Measurements from ENCODE around the gene DPY19L1. TPM values are rescaled to one million over a fixed set of nuclear protein-coding genes. Genes with fewer than 3 reads are reported as not detected.
"Not testable (repeated sequence)": the region's sequence is repeated elsewhere in the genome, so short reads cannot be mapped to it uniquely, and the experiment has no call there.

DPY19L1 gene
- polyA plus RNA-seq, 1 donor from 2014 or later: 6.3 TPM

DNA sequence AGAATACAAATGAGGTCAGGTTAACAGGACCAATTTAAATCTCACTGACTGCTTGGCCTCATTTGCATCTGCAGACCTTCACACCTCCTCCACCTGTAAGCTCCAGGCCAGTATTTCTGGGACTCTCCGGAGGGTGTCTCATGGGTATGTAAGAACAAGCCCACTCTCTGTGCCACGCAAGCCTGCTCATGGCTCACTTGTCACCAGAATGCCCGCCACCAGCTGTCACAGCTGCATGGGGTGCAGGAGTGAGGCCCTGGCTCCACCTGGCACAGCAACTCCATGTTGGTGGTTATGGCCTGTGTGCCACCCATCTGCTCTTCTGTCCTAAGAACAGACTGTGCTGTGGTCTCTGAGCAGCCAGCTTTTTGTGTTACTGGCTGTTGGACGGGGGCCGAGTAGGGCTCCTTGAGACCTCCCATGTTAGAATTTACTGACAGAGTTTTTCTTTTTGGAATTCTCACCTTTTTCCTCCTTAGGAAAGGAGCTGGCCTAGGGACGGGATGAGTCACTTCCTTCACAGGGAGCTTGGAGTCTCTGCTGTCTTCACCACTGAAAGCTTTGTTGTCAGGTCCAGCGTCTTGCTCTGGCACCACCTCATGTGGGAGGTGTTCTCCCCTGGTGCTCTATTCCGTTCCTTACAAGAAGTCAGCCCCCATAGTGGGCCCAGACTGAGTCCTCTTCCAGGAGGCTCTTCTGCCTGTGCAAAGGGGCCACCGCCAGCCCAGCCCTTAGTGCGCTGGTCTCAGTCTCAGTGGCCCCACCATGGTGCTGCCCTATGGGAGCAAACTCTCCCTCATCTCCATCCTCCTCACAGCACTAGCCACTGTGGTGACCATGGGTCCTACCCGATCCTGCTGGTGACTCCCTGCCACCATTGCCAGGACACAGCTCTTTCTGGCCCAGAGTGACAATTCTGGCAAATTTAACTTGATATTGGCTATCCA, 20.5 kb upstream of the DPY19L1 start:
- not testable (repeated sequence) for H3K36me3 ChIP-seq (ENCODE audit: insufficient read depth, low read length); H3K79me2 ChIP-seq (replicated peaks; ENCODE audit: insufficient read depth, low read length)

DNA sequence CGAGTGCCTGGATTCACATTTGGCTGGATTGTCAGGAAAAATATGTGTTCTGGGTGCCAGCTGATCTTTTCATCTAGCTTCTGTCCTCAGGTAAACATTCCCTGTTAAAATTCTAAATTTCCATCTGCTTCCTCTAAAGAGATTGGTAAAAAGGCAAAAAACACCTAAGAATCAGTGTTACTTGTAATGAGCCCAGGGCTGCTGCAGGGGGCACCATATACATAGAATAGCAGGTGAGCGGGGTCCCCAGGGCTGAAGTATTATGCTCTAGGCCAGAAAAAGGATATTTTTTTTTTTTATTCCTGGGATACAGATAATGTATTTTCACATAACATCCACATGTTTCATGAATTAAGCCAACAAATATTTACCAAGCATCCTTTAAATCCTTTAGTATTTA, 18.4 kb upstream of the DPY19L1 start:
- not testable (repeated sequence) for H2AFZ ChIP-seq (ENCODE audit: low read depth, low read length); H3K4me3 ChIP-seq (ENCODE audit: low read length); H3K27me3 ChIP-seq (ENCODE audit: insufficient read depth, low read depth, low read length); H3K9ac ChIP-seq (ENCODE audit: low read length); H3K9me3 ChIP-seq (ENCODE audit: low read length); H4K20me1 ChIP-seq (ENCODE audit: insufficient read depth); H3K27ac ChIP-seq (ENCODE audit: low read length); H3K36me3 ChIP-seq (ENCODE audit: insufficient read depth, low read length); H3F3A ChIP-seq (ENCODE audit: insufficient read depth, low read length, poor library complexity, severe bottlenecking); H3K9me2 ChIP-seq (ENCODE audit: insufficient read depth, low read length); H3K4me2 ChIP-seq (ENCODE audit: low read length); H3K79me2 ChIP-seq (replicated peaks; ENCODE audit: insufficient read depth, low read length)

More for the DNA sequence above, 20.5 kb upstream of the DPY19L1 start:
- not testable (repeated sequence) for H3F3A ChIP-seq (ENCODE audit: insufficient read depth, low read length, poor library complexity, severe bottlenecking); H3K9ac ChIP-seq (ENCODE audit: low read length); H3K4me2 ChIP-seq (ENCODE audit: low read length); H2AFZ ChIP-seq (ENCODE audit: low read depth, low read length); H3K9me2 ChIP-seq (ENCODE audit: insufficient read depth, low read length); H3K27me3 ChIP-seq (ENCODE audit: insufficient read depth, low read depth, low read length); H4K20me1 ChIP-seq (ENCODE audit: insufficient read depth); H3K9me3 ChIP-seq (ENCODE audit: low read length); H3K4me3 ChIP-seq (ENCODE audit: low read length); H3K27ac ChIP-seq (ENCODE audit: low read length)

DNA sequence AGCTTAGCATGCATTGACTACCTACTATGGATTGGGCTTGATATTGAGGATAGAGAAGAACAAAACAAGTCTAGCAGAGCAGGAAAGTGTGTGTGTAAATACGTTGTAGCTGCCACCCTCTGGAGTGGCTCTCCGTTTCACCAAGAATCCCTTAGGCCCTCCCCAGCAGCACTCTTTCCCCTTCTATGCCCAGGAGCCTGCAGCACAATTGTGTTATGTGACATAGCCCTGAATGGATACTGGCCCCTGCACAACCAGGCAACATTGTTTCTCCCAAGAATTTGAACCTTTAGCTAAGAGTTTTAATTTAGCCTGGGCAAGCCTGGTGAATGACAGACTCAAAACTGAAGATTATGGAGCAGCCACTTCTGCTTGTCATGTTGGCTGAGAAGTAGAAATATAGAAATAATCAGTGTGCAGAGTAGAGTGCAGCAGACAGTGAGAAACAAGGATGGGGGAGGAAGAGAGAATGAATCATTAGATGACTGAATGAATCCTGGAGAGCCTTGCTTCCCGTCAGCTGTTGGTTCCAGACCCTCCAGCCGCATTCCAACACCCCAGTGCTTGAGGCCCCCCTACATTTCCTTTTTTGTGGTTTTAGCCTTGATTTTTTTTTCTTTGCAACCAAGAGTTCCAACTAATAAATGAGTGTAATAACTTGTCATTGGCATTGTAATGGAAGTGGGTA, 16.3 kb upstream of the DPY19L1 start:
- not testable (repeated sequence) for H3F3A ChIP-seq (ENCODE audit: insufficient read depth, low read length, poor library complexity, severe bottlenecking); H3K36me3 ChIP-seq (ENCODE audit: insufficient read depth, low read length); H4K20me1 ChIP-seq (ENCODE audit: insufficient read depth); H3K27ac ChIP-seq (ENCODE audit: low read length); H3K9me2 ChIP-seq (ENCODE audit: insufficient read depth, low read length); H3K4me2 ChIP-seq (ENCODE audit: low read length); H3K4me3 ChIP-seq (ENCODE audit: low read length); H3K79me2 ChIP-seq (replicated peaks; ENCODE audit: insufficient read depth, low read length); H2AFZ ChIP-seq (ENCODE audit: low read depth, low read length); H3K9me3 ChIP-seq (ENCODE audit: low read length); H3K27me3 ChIP-seq (ENCODE audit: insufficient read depth, low read depth, low read length); H3K9ac ChIP-seq (ENCODE audit: low read length)

DNA sequence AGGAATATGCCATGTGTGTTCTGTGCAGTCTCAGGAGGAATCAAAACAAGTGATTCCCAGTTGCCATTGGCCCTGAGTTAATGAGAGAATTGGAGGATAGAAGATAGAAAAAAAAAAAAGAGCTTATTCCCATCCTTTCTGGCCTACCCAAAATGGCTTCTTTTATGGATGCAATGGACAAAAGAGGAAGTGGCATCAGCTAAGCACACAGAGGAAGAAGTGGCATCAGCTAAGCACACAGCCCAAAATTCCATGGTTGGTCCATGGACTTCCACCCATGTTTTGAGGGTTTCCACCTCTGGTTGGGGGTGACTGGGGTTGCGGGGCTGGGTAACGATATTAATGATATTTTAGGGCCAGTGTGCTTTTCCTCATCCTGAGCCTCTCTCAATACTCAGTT, 11.1 kb upstream of the DPY19L1 start:
- not testable (repeated sequence) for H3K4me2 ChIP-seq (ENCODE audit: low read length); H3K9me2 ChIP-seq (ENCODE audit: insufficient read depth, low read length); H3F3A ChIP-seq (ENCODE audit: insufficient read depth, low read length, poor library complexity, severe bottlenecking); H4K20me1 ChIP-seq (ENCODE audit: insufficient read depth); H2AFZ ChIP-seq (ENCODE audit: low read depth, low read length); H3K27ac ChIP-seq (ENCODE audit: low read length); H3K79me2 ChIP-seq (replicated peaks; ENCODE audit: insufficient read depth, low read length); H3K9me3 ChIP-seq (ENCODE audit: low read length); H3K27me3 ChIP-seq (ENCODE audit: insufficient read depth, low read depth, low read length); H3K9ac ChIP-seq (ENCODE audit: low read length); H3K4me3 ChIP-seq (ENCODE audit: low read length); H3K36me3 ChIP-seq (ENCODE audit: insufficient read depth, low read length)

DNA sequence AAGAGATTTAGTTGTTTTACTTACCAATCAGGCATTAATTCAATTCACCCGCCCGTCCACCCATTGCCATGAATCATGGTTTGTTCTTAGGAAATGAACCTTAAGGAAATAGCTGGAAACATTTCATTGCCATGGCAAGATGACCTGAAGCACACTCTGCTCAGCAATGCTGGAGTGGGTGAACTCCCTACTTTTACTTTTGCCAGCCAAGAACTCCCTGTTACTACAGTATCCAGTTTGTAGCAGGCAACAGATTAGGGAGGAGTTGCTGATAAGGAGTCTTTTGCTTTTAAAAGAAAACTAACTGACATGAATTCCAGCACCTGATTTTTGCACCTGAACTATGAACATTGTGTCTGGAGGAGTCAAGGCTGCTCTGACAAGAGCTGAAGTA, 10.6 kb upstream of the DPY19L1 start:
- H2AFZ ChIP-seq (ENCODE audit: low read depth, low read length); H3K27ac ChIP-seq (ENCODE audit: low read length); H3K9me2 ChIP-seq (ENCODE audit: insufficient read depth, low read length); H3K9ac ChIP-seq (ENCODE audit: low read length); H3K36me3 ChIP-seq (ENCODE audit: insufficient read depth, low read length); H3K4me3 ChIP-seq (ENCODE audit: low read length); H3K79me2 ChIP-seq (replicated peaks; ENCODE audit: insufficient read depth, low read length); H3K9me3 ChIP-seq (ENCODE audit: low read length); H3K4me2 ChIP-seq (ENCODE audit: low read length); H3F3A ChIP-seq (ENCODE audit: insufficient read depth, low read length, poor library complexity, severe bottlenecking); H4K20me1 ChIP-seq (ENCODE audit: insufficient read depth); H3K27me3 ChIP-seq (ENCODE audit: insufficient read depth, low read depth, low read length): not testable (repeated sequence)

DNA sequence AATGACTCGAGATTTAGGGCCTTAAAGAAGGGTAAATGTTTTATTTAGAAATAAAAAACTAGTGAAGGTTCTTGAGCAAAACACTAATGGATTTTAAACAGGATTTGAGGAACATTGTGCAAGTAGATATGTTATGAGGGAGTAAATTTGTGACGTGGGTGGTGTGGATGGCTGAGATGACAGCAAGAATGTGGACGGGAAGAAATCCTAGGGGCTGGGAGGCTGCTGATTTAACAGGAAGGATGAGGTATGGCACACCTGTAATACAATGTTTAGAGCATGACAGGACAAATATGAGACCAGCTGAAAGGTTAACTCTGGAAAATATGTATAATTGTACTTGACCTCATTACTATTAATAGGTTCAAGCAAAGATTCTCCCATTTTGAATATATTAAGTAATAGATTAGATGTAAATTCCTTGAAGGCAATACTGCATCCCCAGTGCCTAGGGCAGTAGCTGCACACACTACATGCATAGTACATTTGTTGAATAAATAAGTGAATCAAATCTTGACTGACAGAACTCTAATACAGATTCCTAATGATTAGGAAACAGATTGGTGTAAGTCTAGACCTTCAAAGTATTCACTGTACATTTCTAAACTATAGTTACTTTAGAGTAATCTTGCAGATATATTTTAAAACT, 10.1 kb upstream of the DPY19L1 start:
- not testable (repeated sequence) for H4K20me1 ChIP-seq (ENCODE audit: insufficient read depth); H3K27me3 ChIP-seq (ENCODE audit: insufficient read depth, low read depth, low read length); H3K9me3 ChIP-seq (ENCODE audit: low read length); H3K27ac ChIP-seq (ENCODE audit: low read length); H3K79me2 ChIP-seq (replicated peaks; ENCODE audit: insufficient read depth, low read length); H3F3A ChIP-seq (ENCODE audit: insufficient read depth, low read length, poor library complexity, severe bottlenecking); H3K4me3 ChIP-seq (ENCODE audit: low read length); H3K36me3 ChIP-seq (ENCODE audit: insufficient read depth, low read length); H3K4me2 ChIP-seq (ENCODE audit: low read length); H2AFZ ChIP-seq (ENCODE audit: low read depth, low read length); H3K9me2 ChIP-seq (ENCODE audit: insufficient read depth, low read length); H3K9ac ChIP-seq (ENCODE audit: low read length)

DNA sequence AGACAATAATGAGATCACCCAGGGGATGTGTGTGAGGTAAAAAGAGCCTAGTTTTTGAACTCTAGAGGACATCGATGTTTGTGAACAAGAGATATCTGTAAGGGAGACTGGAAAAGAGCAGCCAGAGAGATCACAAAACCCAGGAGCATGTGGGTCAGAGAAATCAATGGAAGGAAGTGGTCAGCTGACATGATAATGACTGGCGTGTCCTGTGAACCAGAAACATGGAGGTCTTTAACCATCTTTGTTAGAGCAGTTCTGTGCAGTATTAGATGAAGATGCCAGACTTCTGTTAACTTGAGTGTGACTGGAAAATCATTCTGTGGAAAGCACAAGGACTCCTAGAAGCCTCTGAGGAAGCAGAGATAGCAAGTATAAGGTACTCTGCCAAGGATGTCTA, 6.0 kb upstream of the DPY19L1 start:
- not testable (repeated sequence) for H3K9ac ChIP-seq (ENCODE audit: low read length); H3K27ac ChIP-seq (ENCODE audit: low read length); H4K20me1 ChIP-seq (ENCODE audit: insufficient read depth); H2AFZ ChIP-seq (ENCODE audit: low read depth, low read length); H3F3A ChIP-seq (ENCODE audit: insufficient read depth, low read length, poor library complexity, severe bottlenecking); H3K27me3 ChIP-seq (ENCODE audit: insufficient read depth, low read depth, low read length); H3K36me3 ChIP-seq (ENCODE audit: insufficient read depth, low read length); H3K4me2 ChIP-seq (ENCODE audit: low read length); H3K9me2 ChIP-seq (ENCODE audit: insufficient read depth, low read length); H3K4me3 ChIP-seq (ENCODE audit: low read length); H3K9me3 ChIP-seq (ENCODE audit: low read length); H3K79me2 ChIP-seq (replicated peaks; ENCODE audit: insufficient read depth, low read length)

All from neural cell (in vitro differentiated cells).